K562 (cell line): ENCODE data around the gene ATAD3B. TPM values are rescaled to one million over a fixed set of nuclear protein-coding genes. Genes with fewer than 3 reads are reported as not detected.
A peak's percentile ranks its signal among the peaks of the same experiment; 100 is the strongest.

Experiments used
- ATAC-seq: fragments of 200-7000 bp; cut with Tn5 transposase; 3 replicates; pipeline ENCODE4 v1.9.1; 2020; ENCODE audit warnings: moderate library complexity
- BruUV-seq: library from RNA; stranded (reverse); fragments of 400-500 nt; replicated peaks from 2 replicates; lab custom pipeline; 2021; lab: Mats Ljungman, UMichigan
- CTCF ChIA-PET: fragments of 300-600 bp; formaldehyde crosslinking; extraction: SDS; loops from one replicate; lab custom pipeline; 2021; ENCODE audit warnings: low intra/inter-chr PET ratio; lab: Yijun Ruan, JAX
- POLR2A ChIA-PET: fragments of 300-600, 350-650 bp; sonication (Branson Sonifier 250); formaldehyde crosslinking; extraction: SDS; loops from one replicate; lab custom pipeline; 2021; ENCODE audit warnings: antibody characterized with exemption, inconsistent platforms; lab: Yijun Ruan, JAX
- DNase-seq, 4 experiments: peaks; one replicate each; pipeline versions ENCODE4 v3.0.0 to v3.0.0-alpha.2; 2011 to 2018; ENCODE audit warnings: low spot score in 3 of 4, mixed read lengths in 3 of 4; ENCODE audit errors: extremely low read depth in 1 of 4
- FAIRE-seq: peaks from 2 replicates; lab custom pipeline; 2011; peaks lifted over from hg19 to GRCh38; lab: Jason Lieb, UNC
- H2AFZ ChIP-seq: 2 replicates; pipeline ENCODE4 v1.6.0; 2011; ENCODE audit warnings: low read depth, low read length, control low read depth, inconsistent platforms
- H3K27ac ChIP-seq: fragments of 200-600 bp; 3 replicates; pipeline ENCODE4 v1.8.0; 2011; ENCODE audit warnings: low read depth, mild to moderate bottlenecking, control low read depth, inconsistent platforms, low read length, moderate library complexity, mixed read lengths; ENCODE audit errors: extremely low read depth
- H3K27me3 ChIP-seq, 2 experiments: fragments of 300-600 bp in 1 of 2; 2 replicates in 1 of 2; 3 replicates in 1 of 2; pipeline versions ENCODE4 v1.6.0 to v1.8.0; 2011; ENCODE audit warnings: inconsistent platforms in 2 of 2, low read length in 2 of 2, mild to moderate bottlenecking in 1 of 2, mixed read lengths in 1 of 2, moderate library complexity in 1 of 2; ENCODE audit not compliant: control insufficient read depth in 2 of 2, insufficient read depth in 2 of 2
- H3K36me3 ChIP-seq: fragments of 300-600 bp; 3 replicates; pipeline ENCODE4 v1.8.0; 2011; ENCODE audit warnings: mild to moderate bottlenecking, low read length, inconsistent platforms; ENCODE audit not compliant: control insufficient read depth, insufficient read depth
- H3K4me1 ChIP-seq, 2 experiments: fragments of 200-600 bp in 1 of 2; replicated peaks in 1 of 2; 2 replicates in 1 of 2; 3 replicates in 1 of 2; pipeline versions ENCODE4 v1.5.1 to v1.8.0; 2011; ENCODE audit warnings: inconsistent platforms in 2 of 2, low read length in 2 of 2, mild to moderate bottlenecking in 1 of 2, mixed read lengths in 1 of 2, moderate library complexity in 1 of 2; ENCODE audit not compliant: control insufficient read depth in 2 of 2, insufficient read depth in 2 of 2
- H3K4me2 ChIP-seq: 2 replicates; pipeline ENCODE4 v1.6.1; 2011; ENCODE audit warnings: low read length, control low read depth, inconsistent platforms, mixed read lengths; ENCODE audit not compliant: insufficient read depth
- H3K4me3 ChIP-seq: fragments of 200-600 bp; sonication (generic), shearing (Covaris generic); 2 replicates; pipeline ENCODE4 v1.5.1; 2016; ENCODE audit warnings: control low read depth, inconsistent platforms
- H3K79me2 ChIP-seq: fragments of 200-600 bp; 3 replicates; pipeline ENCODE4 v1.8.0; 2011; ENCODE audit warnings: low read length, inconsistent platforms; ENCODE audit not compliant: control insufficient read depth, insufficient read depth
- H3K9ac ChIP-seq, 2 experiments: 2 replicates each; pipeline versions ENCODE4 v1.6.0 to v1.6.1; 2011; ENCODE audit warnings: low read depth in 2 of 2, low read length in 2 of 2, control low read depth in 1 of 2, inconsistent platforms in 1 of 2, mild to moderate bottlenecking in 1 of 2, mixed read lengths in 1 of 2; ENCODE audit not compliant: insufficient read depth in 1 of 2
- H3K9me1 ChIP-seq: one replicate; pipeline ENCODE4 v1.6.0; 2011; ENCODE audit warnings: inconsistent platforms, mild to moderate bottlenecking, low read length, moderate library complexity; ENCODE audit not compliant: control insufficient read depth, insufficient read depth
- H3K9me3 ChIP-seq: replicated peaks from 2 replicates; pipeline ENCODE4 v1.5.1; 2011; ENCODE audit warnings: low read depth, low read length, inconsistent platforms; ENCODE audit not compliant: control insufficient read depth, insufficient read depth
- H4K20me1 ChIP-seq: replicated peaks from 2 replicates; pipeline ENCODE4 v1.6.1; 2011; ENCODE audit warnings: low read length, inconsistent platforms, mixed read lengths; ENCODE audit not compliant: control insufficient read depth, insufficient read depth
- BRD9 ChIP-seq: fragments of 450-650 bp; IDR thresholded peaks from 2 replicates; pipeline ENCODE4 v1.6.1; 2018; ENCODE audit warnings: low read depth; ENCODE audit not compliant: partially characterized antibody
- CBFB ChIP-seq: sonication (generic); formaldehyde crosslinking; IDR thresholded peaks from 2 replicates; pipeline ENCODE4 v1.4.0; 2020; ENCODE audit warnings: mild to moderate bottlenecking, missing genetic modification reagents
- CCNT2 ChIP-seq: IDR thresholded peaks from 2 replicates; pipeline ENCODE4 v1.6.1; 2011; ENCODE audit warnings: borderline replicate concordance, low read depth, mild to moderate bottlenecking, moderate library complexity, mixed read lengths, low read length; ENCODE audit not compliant: insufficient read length; ENCODE audit errors: extremely low read depth
- FIP1L1 ChIP-seq: fragments of 200-400 bp; formaldehyde crosslinking; IDR thresholded peaks from 2 replicates; pipeline ENCODE4 v1.6.1; 2018; ENCODE audit warnings: mild to moderate bottlenecking, low read depth, low read length; ENCODE audit not compliant: poor library complexity, severe bottlenecking
- FOSL1 ChIP-seq: fragments of 200-800 bp; sonication (Bioruptor generic); conservative IDR thresholded peaks from 2 replicates; pipeline ENCODE4 v1.6.1; 2016; ENCODE audit warnings: missing genetic modification characterization, missing compliant biosample characterization
- LCOR ChIP-seq: sonication (generic); formaldehyde crosslinking; IDR thresholded peaks from 2 replicates; pipeline ENCODE4 v1.8.0; 2022; ENCODE audit warnings: mild to moderate bottlenecking, missing genetic modification reagents
- MXD1 ChIP-seq: fragments of 250-450 bp; sonication (Bioruptor Pico); IDR thresholded peaks from 2 replicates; pipeline ENCODE4 v1.8.0; 2021; ENCODE audit warnings: borderline replicate concordance, mild to moderate bottlenecking, moderate library complexity; ENCODE audit not compliant: poor library complexity, severe bottlenecking
- NRF1 ChIP-seq, 2 experiments: fragments of 450-650 bp; IDR thresholded peaks in 1 of 2; conservative IDR thresholded peaks in 1 of 2; 2 replicates each; pipeline ENCODE4 v1.6.1; 2014; ENCODE audit warnings: mild to moderate bottlenecking in 2 of 2
- POLR2G ChIP-seq: fragments of 200-400 bp; formaldehyde crosslinking; IDR thresholded peaks from 2 replicates; pipeline ENCODE4 v1.6.1; 2017; ENCODE audit warnings: low read depth, mild to moderate bottlenecking, antibody characterized with exemption, low read length, moderate library complexity
- RBM22 ChIP-seq: fragments of 200-400 bp; formaldehyde crosslinking; IDR thresholded peaks from 2 replicates; pipeline ENCODE4 v1.6.1; 2018; ENCODE audit warnings: low read length, low read depth; ENCODE audit not compliant: poor library complexity, severe bottlenecking
- RNF2 ChIP-seq: sonication (generic); IDR thresholded peaks from 2 replicates; pipeline ENCODE4 v1.6.1; 2016
- SNRNP70 ChIP-seq: fragments of 200-400 bp; formaldehyde crosslinking; optimal IDR thresholded peaks from 2 replicates; pipeline ENCODE3; 2017; ENCODE audit warnings: low read depth, low read length
- TCF7L2 ChIP-seq: fragments of 150-350 bp; IDR thresholded peaks from 2 replicates; pipeline ENCODE4 v1.6.1; 2016; ENCODE audit warnings: low read depth, mild to moderate bottlenecking, low read length, moderate library complexity
- TEAD2 ChIP-seq: fragments of 450-650 bp; IDR thresholded peaks from 2 replicates; pipeline ENCODE4 v1.6.1; 2016; ENCODE audit warnings: missing genetic modification characterization, control low read depth, missing compliant biosample characterization
- WGBS: fragments of 100-300 bp; shearing (Covaris generic); methylation state at CpG from one replicate; pipeline ENCODE4 v1.1.6; 2016; ENCODE audit warnings: low coverage, mixed read lengths; ENCODE audit not compliant: insufficient coverage; ENCODE audit errors: missing lambda C conversion rate; 5-methylcytosine and 5-hydroxymethylcytosine counted together
- in situ Hi-C: fragments of 300-500 bp; cut with MboI; formaldehyde crosslinking; loops from 4 replicates; pipeline ENCODE4 v1.15.0; 2018; ENCODE audit warnings: inconsistent platforms, mixed read lengths
- intact Hi-C: fragments of 100-400 bp; cut with micrococcal nuclease; formaldehyde crosslinking; loops from 2 replicates; pipeline ENCODE4 v1.14.2; 2022
- polyA plus RNA-seq, 8 experiments: library from polyadenylated mRNA; depleted of rRNA in 4 of 8; stranded (reverse) in 5 of 8; unstranded in 3 of 8; fragments of >200 nt; fragmentation: Nextera tagmentation in 2 of 8; fragmentation: Illumina TruSeq in 1 of 8; extraction: Ambion mirVana in 2 of 8; extraction: Trizol in 1 of 8; gene quantifications; 2 replicates each; pipeline versions ENCODE4 v1.2.1 to v1.2.3, GENCODE V29; 2011 to 2014; ENCODE audit warnings: inconsistent platforms in 1 of 8, missing spikeins in 1 of 8
- total RNA-seq, 7 experiments: library from RNA; depleted of rRNA in 6 of 7; stranded (reverse); fragments of >200 nt in 6 of 7; fragmentation: Illumina TruSeq in 2 of 7; extraction: Trizol in 2 of 7; gene quantifications; 2 replicates each; pipeline versions ENCODE4 v1.2.1 to v1.2.3, GENCODE V29; 2011 to 2021; ENCODE audit warnings: low replicate concordance in 1 of 7

The ATAD3B gene
- total and polyA plus RNA-seq, 9 of the 15 experiments (the other 6 are each of a cell fraction or from before 2014, with no cell fraction given): 0.07 to 113 (median 27.7) TPM

DNA sequence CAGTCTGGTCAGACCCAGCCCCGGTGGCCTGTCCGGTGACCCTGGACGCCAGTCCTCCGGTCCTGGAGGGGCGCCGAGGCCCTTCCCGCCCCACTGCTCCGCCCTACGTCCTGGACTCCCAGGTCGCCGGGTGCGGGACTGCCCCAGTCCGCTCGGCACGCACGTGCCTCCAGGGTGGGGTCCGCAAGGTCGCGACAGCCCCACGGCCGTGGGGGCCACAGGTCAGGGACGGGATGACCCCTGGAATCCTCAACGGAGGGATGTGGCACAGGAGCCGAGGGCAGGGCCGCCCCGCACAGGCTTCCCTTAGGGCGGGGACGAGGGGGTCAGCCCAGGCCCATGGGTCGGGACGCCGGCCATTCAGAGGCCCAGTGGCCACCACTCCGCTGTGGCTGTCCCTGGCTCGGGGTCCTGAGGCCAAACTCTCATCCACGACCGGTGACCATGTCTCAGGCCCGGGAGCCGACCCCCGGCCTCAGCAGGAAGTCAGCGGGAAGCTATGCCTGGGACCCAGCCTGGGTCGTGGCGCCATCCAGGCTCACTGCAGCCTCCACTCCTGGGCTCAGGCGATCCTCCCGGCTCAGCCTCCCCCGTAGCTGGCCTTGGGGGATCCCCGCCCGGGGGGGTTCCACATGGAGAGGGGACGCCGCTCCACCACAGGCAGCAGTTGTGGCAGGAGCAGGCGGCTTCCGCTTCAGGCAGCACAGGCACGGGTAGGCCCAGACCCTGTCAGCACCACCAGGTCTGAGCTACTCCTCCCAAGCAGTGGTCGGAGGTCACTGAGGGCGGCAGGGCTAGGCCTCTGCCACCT lies 69.5 kb downstream of the ATAD3B start:
- ChIA-PET CTCF (no interaction called here), POLR2A (no interaction called here)
- Histone ChIP-seq H3K27me3 (no peaks in the 10 kb centered on the region), H2AFZ (no peak overlapping the region), H3K9me3 (no peaks in the 10 kb centered on the region; the same call in 1 of the 2 replicates), H3K4me2 (no peak overlapping the region), H3K79me2 (no peaks in the 10 kb centered on the region), H3K9ac (no peak overlapping the region), H3K4me3 (no peak overlapping the region), H3K27ac (no peak overlapping the region), H3K4me1 (peaks cover 0 to 45% of the 10 kb centered on the region in 2 experiments; a peak in 2 of 5 replicates), H4K20me1 (no peaks in the 10 kb centered on the region), H3K36me3 (peaks cover 65% of the 10 kb centered on the region), H3K9me1 (no peaks in the 10 kb centered on the region)
- BruUV-seq: no TSS peak
- FAIRE-seq (no peak), DNase-seq (no peak), ATAC-seq (no peak)
- intact Hi-C loops: no loop called here
- in situ Hi-C loops: no loop called here
- 95% methylated on average over 47 of the region's 53 CpGs for WGBS
- no peak for TF ChIP-seq FOSL1 (tag)
- TF ChIP-seq BRD9: no peak
- TF ChIP-seq TEAD2: no peak
- TF ChIP-seq RNF2: no peak
- peak; percentile 49 for TF ChIP-seq FIP1L1
- TF ChIP-seq RBM22: peak; percentile 17
- TF ChIP-seq NRF1 (conservative IDR thresholded peaks at IDR 0.05 in 1 of 2, IDR thresholded peaks at IDR 0.05 in 1 of 2): no peak
- TF ChIP-seq MXD1 (CRISPR knock-in tag): no peak
- no peak for TF ChIP-seq TCF7L2
- TF ChIP-seq POLR2G: peak; percentile 70
- no peak for TF ChIP-seq LCOR (CRISPR knock-in tag)
- no peak for TF ChIP-seq SNRNP70
- peak; percentile 9 for TF ChIP-seq CCNT2
- no peak for TF ChIP-seq CBFB (CRISPR knock-in tag)
